SU-DHL-6 (cell line): Measurements from ENCODE around the gene NOTCH4.

ENCODE experiments used
- H2AFZ ChIP-seq: fragments of 200-600 bp; sonication (generic); 2 replicates; pipeline ENCODE4 v1.6.1; 2014; ENCODE audit warnings: low read depth, mild to moderate bottlenecking, moderate library complexity, mixed read lengths, antibody characterized with exemption, low read length; ENCODE audit not compliant: severe bottlenecking
- H3F3A ChIP-seq: fragments of 200-600 bp; shearing (Covaris generic); 2 replicates; pipeline ENCODE4 v1.6.0; 2016; ENCODE audit warnings: antibody characterized with exemption, mild to moderate bottlenecking; ENCODE audit not compliant: insufficient read depth
- H3K27ac ChIP-seq: fragments of 200-600 bp; sonication (generic); 2 replicates; pipeline ENCODE4 v1.5.1; 2016; ENCODE audit warnings: low read depth, mild to moderate bottlenecking, low read length, moderate library complexity, mixed read lengths
- H3K27me3 ChIP-seq: fragments of 200-600 bp; sonication (generic), shearing (Covaris generic); 2 replicates; pipeline ENCODE4 v1.6.0; 2014; ENCODE audit warnings: mild to moderate bottlenecking, low read length
- H3K36me3 ChIP-seq: fragments of 200-600 bp; sonication (generic); 2 replicates; pipeline ENCODE4 v1.6.1; 2014; ENCODE audit warnings: mild to moderate bottlenecking, low read length, mixed read lengths
- H3K4me2 ChIP-seq: fragments of 300-600, 200-600 bp; shearing (Covaris generic), sonication (generic); 2 replicates; pipeline ENCODE4 v1.6.0; 2014; ENCODE audit warnings: low read length, low read depth, mild to moderate bottlenecking; ENCODE audit not compliant: poor library complexity, severe bottlenecking
- H3K4me3 ChIP-seq: fragments of 200-600 bp; sonication (generic); 2 replicates; pipeline ENCODE4 v1.5.1; 2014; ENCODE audit warnings: antibody characterized with exemption, low read length, mild to moderate bottlenecking, mixed read lengths; ENCODE audit not compliant: insufficient read depth, poor library complexity, severe bottlenecking
- H3K79me2 ChIP-seq: fragments of 200-600 bp; sonication (generic); 2 replicates; pipeline ENCODE4 v1.6.1; 2014; ENCODE audit warnings: mild to moderate bottlenecking, low read length, moderate library complexity; ENCODE audit not compliant: insufficient read depth
- H3K9ac ChIP-seq: fragments of 200-600 bp; sonication (generic); 2 replicates; pipeline ENCODE4 v1.7.0; 2014; ENCODE audit warnings: mild to moderate bottlenecking, low read length
- H3K9me2 ChIP-seq: fragments of 200-600 bp; sonication (generic); replicated peaks from 2 replicates; pipeline ENCODE4 v1.6.1; 2014; ENCODE audit warnings: low read length; ENCODE audit not compliant: insufficient read depth
- H3K9me3 ChIP-seq: fragments of 200-600 bp; sonication (generic); 2 replicates; pipeline ENCODE4 v1.6.1; 2014; ENCODE audit warnings: low read length, mixed read lengths; ENCODE audit not compliant: insufficient read depth
- H4K20me1 ChIP-seq: fragments of 200-600 bp; sonication (generic); 2 replicates; pipeline ENCODE4 v1.6.1; 2014; ENCODE audit warnings: low read depth, mild to moderate bottlenecking, antibody characterized with exemption, low read length, moderate library complexity, mixed read lengths
- EZH2phosphoT487 ChIP-seq: fragments of 200-600 bp; sonication (generic), shearing (Covaris generic); conservative IDR thresholded peaks from 2 replicates; pipeline ENCODE4 v1.6.1; 2018; ENCODE audit warnings: mild to moderate bottlenecking, antibody characterized with exemption, low read length, moderate library complexity, mixed read lengths
- TF ChIP-seq, protein P1 (sequence below): fragments of 200-600 bp; sonication (generic); IDR thresholded peaks from one replicate; pipeline ENCODE4 v1.5.1; 2017; ENCODE audit warnings: antibody characterized with exemption, mild to moderate bottlenecking, low read length, moderate library complexity; ENCODE audit not compliant: insufficient read depth, poor library complexity, severe bottlenecking

Gene NOTCH4

GRCh38 chr6:32249262-32249661 lies 25.4 kb upstream of the NOTCH4 start:
- no peaks in the 10 kb centered on the region for H3K9me2 ChIP-seq
- H4K20me1 ChIP-seq = no peaks in the 10 kb centered on the region

GRCh38 chr6:32247401-32247800 lies 23.5 kb upstream of the NOTCH4 start:
- Histone ChIP-seq H3K4me2 (no peak overlapping the region), H3K9ac (no peak overlapping the region), H3K9me2 (no peaks in the 10 kb centered on the region), H3K79me2 (no peaks in the 10 kb centered on the region), H3K36me3 (no peaks in the 10 kb centered on the region), H3K9me3 (peaks cover 14% of the 10 kb centered on the region; the same call in 1 of the 2 replicates), H2AFZ (no peak overlapping the region), H3F3A (no peaks in the 10 kb centered on the region), H3K27ac (no peak overlapping the region), H3K27me3 (no peaks in the 10 kb centered on the region), H4K20me1 (no peaks in the 10 kb centered on the region), H3K4me3 (no peak overlapping the region)
- TF ChIP-seq, protein P1, sequence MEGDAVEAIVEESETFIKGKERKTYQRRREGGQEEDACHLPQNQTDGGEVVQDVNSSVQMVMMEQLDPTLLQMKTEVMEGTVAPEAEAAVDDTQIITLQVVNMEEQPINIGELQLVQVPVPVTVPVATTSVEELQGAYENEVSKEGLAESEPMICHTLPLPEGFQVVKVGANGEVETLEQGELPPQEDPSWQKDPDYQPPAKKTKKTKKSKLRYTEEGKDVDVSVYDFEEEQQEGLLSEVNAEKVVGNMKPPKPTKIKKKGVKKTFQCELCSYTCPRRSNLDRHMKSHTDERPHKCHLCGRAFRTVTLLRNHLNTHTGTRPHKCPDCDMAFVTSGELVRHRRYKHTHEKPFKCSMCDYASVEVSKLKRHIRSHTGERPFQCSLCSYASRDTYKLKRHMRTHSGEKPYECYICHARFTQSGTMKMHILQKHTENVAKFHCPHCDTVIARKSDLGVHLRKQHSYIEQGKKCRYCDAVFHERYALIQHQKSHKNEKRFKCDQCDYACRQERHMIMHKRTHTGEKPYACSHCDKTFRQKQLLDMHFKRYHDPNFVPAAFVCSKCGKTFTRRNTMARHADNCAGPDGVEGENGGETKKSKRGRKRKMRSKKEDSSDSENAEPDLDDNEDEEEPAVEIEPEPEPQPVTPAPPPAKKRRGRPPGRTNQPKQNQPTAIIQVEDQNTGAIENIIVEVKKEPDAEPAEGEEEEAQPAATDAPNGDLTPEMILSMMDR = no peak
- no peak for TF ChIP-seq EZH2phosphoT487

More at GRCh38 chr6:32249262-32249661, 25.4 kb upstream of the NOTCH4 start:
- TF ChIP-seq EZH2phosphoT487 = no peak
- TF ChIP-seq, protein P1 = no peak
- H3F3A ChIP-seq = peaks cover 8% of the 10 kb centered on the region; the same call in 1 of the 2 replicates
- H3K27me3 ChIP-seq = no peaks in the 10 kb centered on the region
- H3K36me3 ChIP-seq = no peaks in the 10 kb centered on the region
- H3K4me3 ChIP-seq = no peak overlapping the region
- H3K79me2 ChIP-seq = no peaks in the 10 kb centered on the region
- no peak overlapping the region for H2AFZ ChIP-seq
- no peak overlapping the region for H3K9ac ChIP-seq
- no peak overlapping the region for H3K27ac ChIP-seq
- no peak overlapping the region for H3K4me2 ChIP-seq
- H3K9me3 ChIP-seq = peaks cover 14% of the 10 kb centered on the region; the same call in 1 of the 2 replicates

DNA sequence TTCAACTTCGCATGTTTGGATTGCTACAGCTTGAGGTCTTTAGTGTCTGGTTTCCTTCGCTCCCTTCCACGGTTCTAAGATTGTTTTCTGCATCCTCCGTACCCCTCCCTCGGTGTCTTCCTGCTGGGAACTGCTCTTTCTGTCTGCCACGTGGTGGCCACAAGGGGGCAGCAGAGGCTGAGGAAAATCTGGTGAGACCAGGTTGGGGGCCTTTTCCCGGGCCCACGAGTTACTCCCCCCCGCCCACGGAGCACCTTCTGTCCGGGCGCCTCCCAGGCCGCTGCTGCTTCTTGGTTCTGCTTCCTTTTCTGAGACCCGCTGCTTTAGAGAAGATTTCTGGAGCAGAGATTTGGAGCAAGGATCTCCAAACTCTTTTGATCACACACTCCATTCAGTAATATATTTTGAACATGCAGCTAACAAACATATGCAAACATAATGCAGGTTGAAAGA lies 21.1 kb upstream of the NOTCH4 start:
- Histone ChIP-seq H3K27ac (no peak overlapping the region), H3K9me2 (no peaks in the 10 kb centered on the region), H3K27me3 (no peaks in the 10 kb centered on the region), H3K9me3 (peaks cover 14% of the 10 kb centered on the region; the same call in 1 of the 2 replicates), H3F3A (no peaks in the 10 kb centered on the region), H3K9ac (0 out of 2 replicates have a peak overlapping the region, but pooled peaks have one; percentile 1), H3K79me2 (no peaks in the 10 kb centered on the region), H3K36me3 (no peaks in the 10 kb centered on the region), H2AFZ (peak overlapping the region; percentile 28), H3K4me2 (peak overlapping the region; percentile 22), H4K20me1 (no peaks in the 10 kb centered on the region), H3K4me3 (no peak overlapping the region)
- no peak for TF ChIP-seq EZH2phosphoT487
- TF ChIP-seq, protein P1 = peak; percentile 98
